GM12878 (cell line): Measurements from ENCODE around the gene ELAVL1. TPM values are rescaled to one million over a fixed set of nuclear protein-coding genes. Genes with fewer than 3 reads are reported as not detected.

ENCODE experiments used
- ATAC-seq: fragments of 200-7000 bp; cut with Tn5 transposase; 3 replicates; pipeline ENCODE4 v1.9.1; 2020; ENCODE audit warnings: mild to moderate bottlenecking, moderate library complexity
- BruUV-seq: library from RNA; stranded (reverse); fragments of 400-500 nt; replicated peaks from 2 replicates; lab custom pipeline; 2021; lab: Mats Ljungman, UMichigan
- CTCF ChIA-PET: fragments of 300-600 bp; sonication (Branson Sonifier 250); formaldehyde crosslinking; extraction: SDS; loops from one replicate; lab custom pipeline; 2021; ENCODE audit warnings: inconsistent platforms; lab: Yijun Ruan, JAX
- POLR2A ChIA-PET: fragments of 350-600 bp; formaldehyde crosslinking; extraction: SDS; loops from one replicate; lab custom pipeline; 2021; ENCODE audit warnings: inconsistent platforms; lab: Charles Lee
- RAD21 ChIA-PET: fragments of 300-600 bp; sonication (Branson Sonifier 250); formaldehyde crosslinking; loops from one replicate; lab custom pipeline; 2023; ENCODE audit warnings: antibody characterized with exemption; ENCODE audit not compliant: unreplicated experiment; lab: Charles Lee
- SMC1A ChIA-PET: fragments of 300-600 bp; sonication (Branson Sonifier 250); formaldehyde crosslinking; loops from one replicate; lab custom pipeline; 2023; ENCODE audit not compliant: unreplicated experiment, uncharacterized antibody; lab: Charles Lee
- DNase-seq: peaks from one replicate; pipeline ENCODE4 v3.0.0-alpha.2; 2011; ENCODE audit warnings: low read depth, low spot score
- FAIRE-seq: peaks from 3 replicates; lab custom pipeline; 2011; peaks lifted over from hg19 to GRCh38; lab: Jason Lieb, UNC
- H2AFZ ChIP-seq: 2 replicates; pipeline ENCODE4 v1.6.0; 2011; ENCODE audit warnings: low read depth, low read length, control low read depth; ENCODE audit not compliant: control insufficient read depth
- H3K27ac ChIP-seq: 2 replicates; pipeline ENCODE4 v1.5.1; 2011; ENCODE audit warnings: control low read depth; ENCODE audit not compliant: control insufficient read depth, insufficient read depth
- H3K27me3 ChIP-seq, 2 experiments: replicated peaks in 1 of 2; 2 replicates each; pipeline versions ENCODE4 v1.6.0 to v1.6.1; 2011; ENCODE audit warnings: low read length in 1 of 2; ENCODE audit not compliant: control insufficient read depth in 2 of 2, insufficient read depth in 2 of 2
- H3K36me3 ChIP-seq, 2 experiments: 2 replicates each; pipeline ENCODE4 v1.5.1; 2011; ENCODE audit warnings: low read length in 1 of 2; ENCODE audit not compliant: control insufficient read depth in 2 of 2, insufficient read depth in 2 of 2
- H3K4me1 ChIP-seq: 2 replicates; pipeline ENCODE4 v1.6.1; 2011; ENCODE audit warnings: mild to moderate bottlenecking, low read length, moderate library complexity, mixed read lengths; ENCODE audit not compliant: control insufficient read depth, insufficient read depth
- H3K4me2 ChIP-seq: 2 replicates; pipeline ENCODE4 v1.6.0; 2011; ENCODE audit warnings: control low read depth; ENCODE audit not compliant: control insufficient read depth, insufficient read depth
- H3K4me3 ChIP-seq: fragments of 200-600 bp; sonication (generic); 2 replicates; pipeline ENCODE4 v1.5.1; 2016
- H3K79me2 ChIP-seq: 2 replicates; pipeline ENCODE4 v1.6.0; 2011; ENCODE audit warnings: low read length; ENCODE audit not compliant: control insufficient read depth, insufficient read depth
- H3K9ac ChIP-seq: 2 replicates; pipeline ENCODE4 v1.8.0; 2011; ENCODE audit warnings: low read length, control low read depth, mixed read lengths; ENCODE audit not compliant: control insufficient read depth, insufficient read depth
- H3K9me3 ChIP-seq: replicated peaks from 3 replicates; pipeline ENCODE4 v1.5.1; 2011; ENCODE audit warnings: mild to moderate bottlenecking, low read length; ENCODE audit not compliant: control insufficient read depth, insufficient read depth
- H4K20me1 ChIP-seq: 2 replicates; pipeline ENCODE4 v1.6.0; 2011; ENCODE audit not compliant: control insufficient read depth, insufficient read depth
- BRCA1 ChIP-seq: IDR thresholded peaks from 2 replicates; pipeline ENCODE4 v1.6.1; 2011; ENCODE audit warnings: low read depth, low read length, improper control_type of control experiment
- ETV6 ChIP-seq, 2 experiments: fragments of 450-650 bp in 1 of 2; IDR thresholded peaks in 1 of 2; conservative IDR thresholded peaks in 1 of 2; 2 replicates each; pipeline ENCODE4 v1.6.1; 2014; ENCODE audit warnings: antibody characterized with exemption in 1 of 2, borderline replicate concordance in 1 of 2, low read depth in 1 of 2, mild to moderate bottlenecking in 1 of 2, moderate library complexity in 1 of 2
- EZH2 ChIP-seq: IDR thresholded peaks from 2 replicates; pipeline ENCODE4 v1.6.1; 2012; ENCODE audit warnings: low read depth, mild to moderate bottlenecking, control low read depth, inconsistent platforms, low read length, borderline replicate concordance; ENCODE audit not compliant: control insufficient read depth
- FOXM1 ChIP-seq: IDR thresholded peaks from 2 replicates; pipeline ENCODE4 v1.6.1; 2012; ENCODE audit warnings: low read depth, mild to moderate bottlenecking, inconsistent platforms, low read length, moderate library complexity
- GATAD2B ChIP-seq: fragments of 450-650 bp; conservative IDR thresholded peaks from 2 replicates; pipeline ENCODE4 v1.6.1; 2017; ENCODE audit warnings: low read depth, mild to moderate bottlenecking, moderate library complexity
- HDAC6 ChIP-seq: fragments of 200-600 bp; sonication (generic); IDR thresholded peaks from one replicate; pipeline ENCODE4 v1.8.0; 2017; ENCODE audit warnings: antibody characterized with exemption; ENCODE audit not compliant: unreplicated experiment
- IKZF2 ChIP-seq, 2 experiments: fragments of 450-650 bp; IDR thresholded peaks; 2 replicates each; pipeline ENCODE4 v1.6.1; 2017; ENCODE audit warnings: mild to moderate bottlenecking in 2 of 2, moderate library complexity in 2 of 2
- NFIC ChIP-seq: IDR thresholded peaks from 2 replicates; pipeline ENCODE4 v1.6.1; 2012; ENCODE audit warnings: low read depth, mild to moderate bottlenecking, inconsistent platforms, low read length, moderate library complexity
- SMARCA5 ChIP-seq: fragments of 450-650 bp; IDR thresholded peaks from 2 replicates; pipeline ENCODE4 v1.6.1; 2017; ENCODE audit warnings: mild to moderate bottlenecking
- SP1 ChIP-seq: IDR thresholded peaks from one replicate; pipeline ENCODE4 v1.6.1; 2011; ENCODE audit warnings: low read depth, low read length
- SREBF2 ChIP-seq: IDR thresholded peaks from 2 replicates; pipeline ENCODE4 v1.6.1; 2012; ENCODE audit warnings: mild to moderate bottlenecking, low read length
- WGBS: methylation state at CpG from one replicate; pipeline ENCODE4 v1.1.6; 2016; ENCODE audit warnings: low lambda C conversion rate; ENCODE audit not compliant: insufficient replicate concordance, insufficient coverage; ENCODE audit errors: missing lambda C conversion rate; 5-methylcytosine and 5-hydroxymethylcytosine counted together
- in situ Hi-C: fragments of 300-500 bp; cut with MboI; formaldehyde crosslinking; loops from 9 replicates; pipeline ENCODE4 v1.14.3; 2018; ENCODE audit warnings: mixed read lengths
- intact Hi-C: fragments of 100-400 bp; cut with micrococcal nuclease; formaldehyde crosslinking; loops from one replicate; pipeline ENCODE4 v1.14.2; 2022; ENCODE audit not compliant: unreplicated experiment
- polyA plus RNA-seq, 11 experiments: library from polyadenylated mRNA; depleted of rRNA in 4 of 11; unstranded in 6 of 11; stranded (reverse) in 5 of 11; fragments of >200 nt; fragmentation: Nextera tagmentation in 4 of 11; fragmentation: Illumina TruSeq in 1 of 11; extraction: Ambion mirVana in 4 of 11; extraction: Trizol in 1 of 11; gene quantifications; 1 replicate in 1 of 11; 2 replicates in 10 of 11; pipeline versions ENCODE4 v1.2.1 to v1.2.3, GENCODE V29; 2011 to 2016; ENCODE audit warnings: inconsistent platforms in 2 of 11, missing spikeins in 2 of 11, low read depth in 1 of 11
- total RNA-seq, 4 experiments: library from RNA; depleted of rRNA in 3 of 4; stranded (reverse); fragments of >200 nt in 3 of 4; fragmentation: Illumina TruSeq in 1 of 4; extraction: Trizol in 1 of 4; gene quantifications; 2 replicates each; pipeline versions ENCODE4 v1.2.1 to v1.2.3, GENCODE V29; 2013 to 2021
- TF ChIP-seq, protein P1 (sequence below): fragments of 450-650 bp; formaldehyde crosslinking; IDR thresholded peaks from 2 replicates; pipeline ENCODE4 v1.5.0; 2022; ENCODE audit warnings: mild to moderate bottlenecking, missing genetic modification characterization
- TF ChIP-seq, protein P2 (sequence below): fragments of 150-350 bp; IDR thresholded peaks from 2 replicates; pipeline ENCODE4 v1.6.1; 2016; ENCODE audit warnings: low read depth, low read length

Gene ELAVL1
- total and polyA plus RNA-seq, 10 of the 15 experiments (the other 5 are each of a cell fraction or from before 2014, with no cell fraction given): 7.4 to 155 (median 70.3) TPM

DNA sequence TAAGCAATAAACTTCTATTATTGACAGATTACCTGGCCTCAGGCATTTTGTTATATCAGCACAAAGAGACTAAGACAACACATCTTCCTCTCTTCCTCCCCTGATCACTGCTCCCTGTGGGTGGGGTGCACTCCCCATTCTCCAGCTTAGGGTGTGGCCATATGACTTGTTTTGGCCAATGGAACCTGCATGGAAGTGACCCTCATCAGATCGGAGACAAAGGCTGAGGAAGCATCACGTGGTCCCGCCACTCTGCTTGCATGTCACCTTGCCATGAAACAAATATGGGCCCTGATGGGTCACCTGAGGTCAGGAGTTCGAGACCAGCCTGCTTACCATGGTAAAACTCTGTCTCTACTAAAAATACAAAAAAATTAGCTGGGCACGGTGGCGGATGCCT is 33.4 kb upstream of the ELAVL1 start (continued):
- no peak for TF ChIP-seq SMARCA5
- TF ChIP-seq EZH2: no peak
- TF ChIP-seq SREBF2: no peak
- TF ChIP-seq HDAC6: no peak
- TF ChIP-seq FOXM1: no peak
- no peak for TF ChIP-seq IKZF2 (IDR thresholded peaks at IDR 0.05)
- TF ChIP-seq GATAD2B: no peak
- no peak for TF ChIP-seq ETV6 (conservative IDR thresholded peaks at IDR 0.05 in 1 of 2, IDR thresholded peaks at IDR 0.05 in 1 of 2; ENCODE audit: borderline replicate concordance in 1 of 2, low read depth in 1 of 2)
- TF ChIP-seq, protein P1, sequence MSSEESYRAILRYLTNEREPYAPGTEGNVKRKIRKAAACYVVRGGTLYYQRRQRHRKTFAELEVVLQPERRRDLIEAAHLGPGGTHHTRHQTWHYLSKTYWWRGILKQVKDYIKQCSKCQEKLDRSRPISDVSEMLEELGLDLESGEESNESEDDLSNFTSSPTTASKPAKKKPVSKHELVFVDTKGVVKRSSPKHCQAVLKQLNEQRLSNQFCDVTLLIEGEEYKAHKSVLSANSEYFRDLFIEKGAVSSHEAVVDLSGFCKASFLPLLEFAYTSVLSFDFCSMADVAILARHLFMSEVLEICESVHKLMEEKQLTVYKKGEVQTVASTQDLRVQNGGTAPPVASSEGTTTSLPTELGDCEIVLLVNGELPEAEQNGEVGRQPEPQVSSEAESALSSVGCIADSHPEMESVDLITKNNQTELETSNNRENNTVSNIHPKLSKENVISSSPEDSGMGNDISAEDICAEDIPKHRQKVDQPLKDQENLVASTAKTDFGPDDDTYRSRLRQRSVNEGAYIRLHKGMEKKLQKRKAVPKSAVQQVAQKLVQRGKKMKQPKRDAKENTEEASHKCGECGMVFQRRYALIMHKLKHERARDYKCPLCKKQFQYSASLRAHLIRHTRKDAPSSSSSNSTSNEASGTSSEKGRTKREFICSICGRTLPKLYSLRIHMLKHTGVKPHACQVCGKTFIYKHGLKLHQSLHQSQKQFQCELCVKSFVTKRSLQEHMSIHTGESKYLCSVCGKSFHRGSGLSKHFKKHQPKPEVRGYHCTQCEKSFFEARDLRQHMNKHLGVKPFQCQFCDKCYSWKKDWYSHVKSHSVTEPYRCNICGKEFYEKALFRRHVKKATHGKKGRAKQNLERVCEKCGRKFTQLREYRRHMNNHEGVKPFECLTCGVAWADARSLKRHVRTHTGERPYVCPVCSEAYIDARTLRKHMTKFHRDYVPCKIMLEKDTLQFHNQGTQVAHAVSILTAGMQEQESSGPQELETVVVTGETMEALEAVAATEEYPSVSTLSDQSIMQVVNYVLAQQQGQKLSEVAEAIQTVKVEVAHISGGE: no peak

DNA sequence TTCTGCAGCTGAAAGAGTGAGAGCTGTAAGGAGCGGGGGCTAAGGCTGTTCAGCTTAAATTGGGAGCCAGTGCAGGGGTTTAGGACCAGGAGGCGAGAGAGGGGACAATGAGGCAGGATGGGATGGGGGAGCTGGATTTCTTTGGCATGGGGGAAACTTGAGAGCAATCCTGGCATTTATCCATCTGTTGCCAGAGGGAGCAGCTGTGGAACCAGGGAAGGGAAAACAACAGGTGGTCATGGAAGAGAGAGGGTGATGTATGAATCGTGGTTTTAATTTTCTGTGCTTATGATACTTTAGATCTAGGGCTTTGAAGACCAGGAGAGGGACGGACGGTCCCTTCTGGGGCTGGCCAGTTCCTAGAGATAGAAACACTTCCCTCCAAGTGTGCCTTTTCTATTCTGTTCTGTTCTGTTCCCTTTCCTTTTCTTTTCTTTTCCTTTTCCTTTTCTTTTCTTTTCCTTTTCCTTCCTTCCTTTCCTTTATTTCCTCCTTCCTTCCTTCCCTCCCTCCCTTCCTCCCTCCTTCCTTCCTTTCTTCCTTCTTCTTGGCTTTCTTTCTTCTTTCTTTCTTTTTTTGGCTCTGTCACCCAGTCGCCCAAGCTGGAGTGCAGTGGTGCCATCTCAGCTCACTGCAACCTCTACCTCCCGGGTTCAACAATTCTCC is 31.1 kb upstream of the ELAVL1 start:
- POLR2A ChIA-PET: no interaction called here
- Histone ChIP-seq H3K9me3 (no peaks in the 10 kb centered on the region), H3K4me3 (no peak overlapping the region), H3K4me1 (no peaks in the 10 kb centered on the region), H3K9ac (no peak overlapping the region), H3K79me2 (no peaks in the 10 kb centered on the region), H4K20me1 (no peaks in the 10 kb centered on the region), H3K4me2 (no peak overlapping the region), H3K27me3 (no peaks in the 10 kb centered on the region; a peak in 1 of 4 replicates), H3K27ac (no peak overlapping the region), H3K36me3 (no peaks in the 10 kb centered on the region), H2AFZ (no peak overlapping the region)
- ATAC-seq (no peak), FAIRE-seq (no peak), DNase-seq (no peak)
- CTCF ChIA-PET: no interaction called here
- WGBS: 42% methylated on average over 7 of the region's 7 CpGs
- intact Hi-C loops: no loop called here
- RAD21 ChIA-PET: no interaction called here
- TF ChIP-seq GATAD2B (no peak), SP1 (no peak), BRCA1 (no peak), NFIC (no peak)
- TF ChIP-seq, protein P2, sequence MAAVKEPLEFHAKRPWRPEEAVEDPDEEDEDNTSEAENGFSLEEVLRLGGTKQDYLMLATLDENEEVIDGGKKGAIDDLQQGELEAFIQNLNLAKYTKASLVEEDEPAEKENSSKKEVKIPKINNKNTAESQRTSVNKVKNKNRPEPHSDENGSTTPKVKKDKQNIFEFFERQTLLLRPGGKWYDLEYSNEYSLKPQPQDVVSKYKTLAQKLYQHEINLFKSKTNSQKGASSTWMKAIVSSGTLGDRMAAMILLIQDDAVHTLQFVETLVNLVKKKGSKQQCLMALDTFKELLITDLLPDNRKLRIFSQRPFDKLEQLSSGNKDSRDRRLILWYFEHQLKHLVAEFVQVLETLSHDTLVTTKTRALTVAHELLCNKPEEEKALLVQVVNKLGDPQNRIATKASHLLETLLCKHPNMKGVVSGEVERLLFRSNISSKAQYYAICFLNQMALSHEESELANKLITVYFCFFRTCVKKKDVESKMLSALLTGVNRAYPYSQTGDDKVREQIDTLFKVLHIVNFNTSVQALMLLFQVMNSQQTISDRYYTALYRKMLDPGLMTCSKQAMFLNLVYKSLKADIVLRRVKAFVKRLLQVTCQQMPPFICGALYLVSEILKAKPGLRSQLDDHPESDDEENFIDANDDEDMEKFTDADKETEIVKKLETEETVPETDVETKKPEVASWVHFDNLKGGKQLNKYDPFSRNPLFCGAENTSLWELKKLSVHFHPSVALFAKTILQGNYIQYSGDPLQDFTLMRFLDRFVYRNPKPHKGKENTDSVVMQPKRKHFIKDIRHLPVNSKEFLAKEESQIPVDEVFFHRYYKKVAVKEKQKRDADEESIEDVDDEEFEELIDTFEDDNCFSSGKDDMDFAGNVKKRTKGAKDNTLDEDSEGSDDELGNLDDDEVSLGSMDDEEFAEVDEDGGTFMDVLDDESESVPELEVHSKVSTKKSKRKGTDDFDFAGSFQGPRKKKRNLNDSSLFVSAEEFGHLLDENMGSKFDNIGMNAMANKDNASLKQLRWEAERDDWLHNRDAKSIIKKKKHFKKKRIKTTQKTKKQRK: no peak
- in situ Hi-C loops: no loop called here
- BruUV-seq: no TSS peak
- SMC1A ChIA-PET: no interaction called here
